ENCODE data around the gene STUB1.

- no peak for TF ChIP-seq POLR2AphosphoS5 (IDR thresholded peaks at IDR 0.05; ENCODE audit: low read length)
- no peak for TF ChIP-seq NFIC (IDR thresholded peaks at IDR 0.05; ENCODE audit: low read depth, low read length)
- TF ChIP-seq SUPT20H (IDR thresholded peaks at IDR 0.05; ENCODE audit: borderline replicate concordance, control insufficient read depth, low read depth, low read length): no peak
- no peak for TF ChIP-seq SUZ12 (IDR thresholded peaks at IDR 0.05; ENCODE audit: unreplicated experiment)
- TF ChIP-seq CTCF (IDR thresholded peaks at IDR 0.05 in 2 of 3, conservative IDR thresholded peaks at IDR 0.05 in 1 of 3; ENCODE audit: control insufficient read depth in 2 of 3, extremely low read depth in 1 of 3, insufficient read depth in 1 of 3, low read depth in 3 of 3, low read length in 3 of 3): no peak
- no peak for TF ChIP-seq POLR2A (IDR thresholded peaks at IDR 0.05; ENCODE audit: low read depth, low read length)
Measured at GRCh38 chr16:649631-650030, 30.6 kb upstream of the STUB1 start.
